Muscle of leg (tissue), 11 donors: ENCODE measurements around the gene NXPH1. TPM values are rescaled to one million over a fixed set of nuclear protein-coding genes. Genes with fewer than 3 reads are reported as not detected.

Experiments used
- DNase-seq: peaks from one replicate; pipeline ENCODE4 v3.0.0; 2013
- H3K27ac ChIP-seq: one replicate; pipeline ENCODE4 v1.5.1; 2013; ENCODE audit warnings: mild to moderate bottlenecking, low read length, control low read depth
- H3K27me3 ChIP-seq: one replicate; pipeline ENCODE4 v1.6.1; 2013; ENCODE audit warnings: low read length; ENCODE audit not compliant: control insufficient read depth, insufficient read depth
- H3K36me3 ChIP-seq: one replicate; pipeline ENCODE4 v1.6.1; 2013; ENCODE audit warnings: low read length; ENCODE audit not compliant: control insufficient read depth, insufficient read depth
- H3K4me1 ChIP-seq: one replicate; pipeline ENCODE4 v1.6.1; 2013; ENCODE audit warnings: low read length; ENCODE audit not compliant: control insufficient read depth, insufficient read depth
- H3K4me3 ChIP-seq: one replicate; pipeline ENCODE4 v1.5.1; 2013; ENCODE audit warnings: low read length, control low read depth
- H3K9me3 ChIP-seq: replicated peaks from 2 replicates; pipeline ENCODE4 v1.6.1; 2013; ENCODE audit warnings: low read depth, low read length; ENCODE audit not compliant: control insufficient read depth
- WGBS: methylation state at CpG from one replicate; pipeline ENCODE4 v1.1.5; 2013; ENCODE audit warnings: missing lambda C conversion rate; ENCODE audit not compliant: insufficient coverage; 5-methylcytosine and 5-hydroxymethylcytosine counted together
- polyA plus RNA-seq, 8 donors: library from polyadenylated mRNA; unstranded; fragments of 120-200 nt; gene quantifications; one replicate each; pipeline versions ENCODE4 v1.2.1 to v1.2.3, GENCODE V29; 2013; ENCODE audit warnings: inconsistent platforms in 1 of 8, low replicate concordance in 1 of 8; ENCODE audit not compliant: insufficient read length in 8 of 8, insufficient read depth in 1 of 8
- total RNA-seq: library from RNA; stranded (reverse); fragments of 120-200 nt; gene quantifications from one replicate; pipeline ENCODE4 v1.2.4, GENCODE V29; 2013

The NXPH1 gene
- total and polyA plus RNA-seq, 9 donors = 0.28 TPM; not detected in 8

GRCh38 chr7:8783229-8783628, 349.8 kb downstream of the NXPH1 start:
- Histone ChIP-seq H3K4me1 (no peaks in the 10 kb centered on the region), H3K27me3 (no peaks in the 10 kb centered on the region), H3K36me3 (no peaks in the 10 kb centered on the region), H3K9me3 (no peaks in the 10 kb centered on the region), H3K4me3 (no peak overlapping the region), H3K27ac (no peak overlapping the region)
- no peak for DNase-seq
- WGBS = 8% methylated on average over 2 of the region's 2 CpGs

- H3K27ac ChIP-seq = no peak overlapping the region
- H3K9me3 ChIP-seq = no peaks in the 10 kb centered on the region
- no peak overlapping the region for H3K4me3 ChIP-seq
- H3K4me1 ChIP-seq = no peaks in the 10 kb centered on the region
- H3K36me3 ChIP-seq = no peaks in the 10 kb centered on the region
- H3K27me3 ChIP-seq = no peaks in the 10 kb centered on the region
- DNase-seq = no peak
Observed at GRCh38 chr7:8785081-8785480, 351.7 kb downstream of the NXPH1 start.

- Histone ChIP-seq H3K27me3 (no peaks in the 10 kb centered on the region), H3K9me3 (no peaks in the 10 kb centered on the region), H3K36me3 (no peaks in the 10 kb centered on the region), H3K27ac (no peak overlapping the region), H3K4me1 (no peaks in the 10 kb centered on the region), H3K4me3 (no peak overlapping the region)
- no peak for DNase-seq
- WGBS = no CpG with 5 or more reads among the region's 4 CpGs
Observed at GRCh38 chr7:8800986-8801385, 367.6 kb downstream of the NXPH1 start.

Other genes starting within 250 kb of the NXPH1 start
- gene ICA1, start 171.4 kb upstream of the NXPH1 start, total RNA-seq = 4.7 TPM
- gene ICA1, start 171.4 kb upstream of the NXPH1 start, polyA plus RNA-seq = 10 to 100 TPM in 1 of 8 donors, 1 to 10 TPM in 7; 3.6 to 10.9 (median 4.4) TPM